ENCODE measurements around the gene VCP. TPM values are rescaled to one million over a fixed set of nuclear protein-coding genes. Genes with fewer than 3 reads are reported as not detected.

Gene VCP
- total RNA-seq, 1 experiment from 2014 or later = 170 TPM

- ATAC-seq = no peak
- ChIA-PET POLR2A (no interaction called here), RAD21 (ENCODE audit: low non-redundant PET in 1 of 2, low total read pairs in 2 of 2, uncharacterized antibody in 2 of 2, unreplicated experiment in 2 of 2) (no interaction called here), CTCF (no interaction called here)
- peaks cover 13 to 16% of the 10 kb centered on the region in 2 experiments for H3K36me3 ChIP-seq (ENCODE audit: control insufficient read depth in 1 of 2, insufficient read depth in 2 of 2, low read length in 2 of 2)
- H3K27me3 ChIP-seq (ENCODE audit: insufficient read depth, low read length) = no peaks in the 10 kb centered on the region
- H3K27ac ChIP-seq (ENCODE audit: low read depth, low read length) = no peak overlapping the region
- no peaks in the 10 kb centered on the region for H4K20me1 ChIP-seq (ENCODE audit: insufficient read depth)
- H2AFZ ChIP-seq (ENCODE audit: low read depth, low read length, poor library complexity, severe bottlenecking) = no peak overlapping the region
- H3K9ac ChIP-seq (ENCODE audit: low read length) = no peak overlapping the region
- no peaks in the 10 kb centered on the region for H3K9me2 ChIP-seq (ENCODE audit: insufficient read depth)
- intact Hi-C loops (cut with micrococcal nuclease) = no loop called here
- no peak overlapping the region for H3K4me2 ChIP-seq (ENCODE audit: low read length)
- DNase-seq (ENCODE audit: low read depth, low spot score) = no peak
- BruUV-seq (replicated peaks) = no TSS peak
- no peaks in the 10 kb centered on the region for H3K9me3 ChIP-seq (ENCODE audit: control insufficient read depth in 1 of 2, insufficient read depth in 1 of 2, low read depth in 1 of 2, low read length in 2 of 2)
- TF ChIP-seq ELF1 (IDR thresholded peaks at IDR 0.05; ENCODE audit: borderline replicate concordance, low read depth) (no peak), YY1 (IDR thresholded peaks at IDR 0.05; ENCODE audit: extremely low read depth, insufficient replicate concordance, low read depth, low read length) (no peak), SIN3A (IDR thresholded peaks at IDR 0.05; ENCODE audit: low read depth) (no peak), EZH2 (IDR thresholded peaks at IDR 0.05) (no peak), JUND (IDR thresholded peaks at IDR 0.05) (no peak), CTCF (IDR thresholded peaks at IDR 0.05 in 2 of 3, conservative IDR thresholded peaks at IDR 0.05 in 1 of 3; ENCODE audit: borderline replicate concordance in 1 of 3, insufficient read depth in 1 of 3, low read depth in 2 of 3, low read length in 2 of 3) (no peak), CEBPB (IDR thresholded peaks at IDR 0.05; ENCODE audit: low read depth) (no peak), POLR2A (IDR thresholded peaks at IDR 0.05; ENCODE audit: borderline replicate concordance, extremely low read depth, insufficient read depth, insufficient read length) (no peak), POLR2AphosphoS5 (IDR thresholded peaks at IDR 0.05; ENCODE audit: low read depth, low read length) (no peak), EGR1 (IDR thresholded peaks at IDR 0.05; ENCODE audit: low read depth) (no peak), REST (IDR thresholded peaks at IDR 0.05; ENCODE audit: low read depth) (no peak), SP1 (IDR thresholded peaks at IDR 0.05; ENCODE audit: low read depth) (no peak), ZFX (IDR thresholded peaks at IDR 0.05) (no peak), TCF7L2 (IDR thresholded peaks at IDR 0.05; ENCODE audit: borderline replicate concordance, extremely low read depth, insufficient read depth, insufficient read length) (no peak), RAD21 (IDR thresholded peaks at IDR 0.05; ENCODE audit: low read depth) (no peak), EZH2phosphoT487 (IDR thresholded peaks at IDR 0.05; ENCODE audit: borderline replicate concordance) (no peak)
- TF ChIP-seq, protein P1, sequence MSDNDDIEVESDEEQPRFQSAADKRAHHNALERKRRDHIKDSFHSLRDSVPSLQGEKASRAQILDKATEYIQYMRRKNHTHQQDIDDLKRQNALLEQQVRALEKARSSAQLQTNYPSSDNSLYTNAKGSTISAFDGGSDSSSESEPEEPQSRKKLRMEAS (IDR thresholded peaks at IDR 0.05) = no peak
- TF ChIP-seq, protein P2, sequence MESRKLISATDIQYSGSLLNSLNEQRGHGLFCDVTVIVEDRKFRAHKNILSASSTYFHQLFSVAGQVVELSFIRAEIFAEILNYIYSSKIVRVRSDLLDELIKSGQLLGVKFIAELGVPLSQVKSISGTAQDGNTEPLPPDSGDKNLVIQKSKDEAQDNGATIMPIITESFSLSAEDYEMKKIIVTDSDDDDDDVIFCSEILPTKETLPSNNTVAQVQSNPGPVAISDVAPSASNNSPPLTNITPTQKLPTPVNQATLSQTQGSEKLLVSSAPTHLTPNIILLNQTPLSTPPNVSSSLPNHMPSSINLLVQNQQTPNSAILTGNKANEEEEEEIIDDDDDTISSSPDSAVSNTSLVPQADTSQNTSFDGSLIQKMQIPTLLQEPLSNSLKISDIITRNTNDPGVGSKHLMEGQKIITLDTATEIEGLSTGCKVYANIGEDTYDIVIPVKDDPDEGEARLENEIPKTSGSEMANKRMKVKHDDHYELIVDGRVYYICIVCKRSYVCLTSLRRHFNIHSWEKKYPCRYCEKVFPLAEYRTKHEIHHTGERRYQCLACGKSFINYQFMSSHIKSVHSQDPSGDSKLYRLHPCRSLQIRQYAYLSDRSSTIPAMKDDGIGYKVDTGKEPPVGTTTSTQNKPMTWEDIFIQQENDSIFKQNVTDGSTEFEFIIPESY (IDR thresholded peaks at IDR 0.05; ENCODE audit: extremely low read depth, insufficient replicate concordance, low read length) = no peak
- TF ChIP-seq, protein P3, sequence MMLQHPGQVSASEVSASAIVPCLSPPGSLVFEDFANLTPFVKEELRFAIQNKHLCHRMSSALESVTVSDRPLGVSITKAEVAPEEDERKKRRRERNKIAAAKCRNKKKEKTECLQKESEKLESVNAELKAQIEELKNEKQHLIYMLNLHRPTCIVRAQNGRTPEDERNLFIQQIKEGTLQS (IDR thresholded peaks at IDR 0.05) = no peak
- peaks cover 28% of the 10 kb centered on the region for H3K79me2 ChIP-seq (ENCODE audit: insufficient read depth, low read length)
- peaks cover 11 to 29% of the 10 kb centered on the region in 2 experiments for H3K4me1 ChIP-seq (ENCODE audit: control insufficient read depth in 1 of 2, insufficient read depth in 2 of 2, low read length in 2 of 2)
- H3K4me3 ChIP-seq (replicated peaks in 1 of 2; ENCODE audit: low read depth in 1 of 2, low read length in 2 of 2) = no peak overlapping the region
Observed at GRCh38 chr9:35105126-35105525, 32.7 kb upstream of the VCP start.
